ENCODE measurements around the gene CD6. TPM values are rescaled to one million over a fixed set of nuclear protein-coding genes. Genes with fewer than 3 reads are reported as not detected.

CD6 gene
- total and polyA plus RNA-seq, 10 of the 15 experiments (the other 5 are each of a cell fraction or from before 2014, with no cell fraction given), result 0.37 to 17.6 (median 6.2) TPM

DNA sequence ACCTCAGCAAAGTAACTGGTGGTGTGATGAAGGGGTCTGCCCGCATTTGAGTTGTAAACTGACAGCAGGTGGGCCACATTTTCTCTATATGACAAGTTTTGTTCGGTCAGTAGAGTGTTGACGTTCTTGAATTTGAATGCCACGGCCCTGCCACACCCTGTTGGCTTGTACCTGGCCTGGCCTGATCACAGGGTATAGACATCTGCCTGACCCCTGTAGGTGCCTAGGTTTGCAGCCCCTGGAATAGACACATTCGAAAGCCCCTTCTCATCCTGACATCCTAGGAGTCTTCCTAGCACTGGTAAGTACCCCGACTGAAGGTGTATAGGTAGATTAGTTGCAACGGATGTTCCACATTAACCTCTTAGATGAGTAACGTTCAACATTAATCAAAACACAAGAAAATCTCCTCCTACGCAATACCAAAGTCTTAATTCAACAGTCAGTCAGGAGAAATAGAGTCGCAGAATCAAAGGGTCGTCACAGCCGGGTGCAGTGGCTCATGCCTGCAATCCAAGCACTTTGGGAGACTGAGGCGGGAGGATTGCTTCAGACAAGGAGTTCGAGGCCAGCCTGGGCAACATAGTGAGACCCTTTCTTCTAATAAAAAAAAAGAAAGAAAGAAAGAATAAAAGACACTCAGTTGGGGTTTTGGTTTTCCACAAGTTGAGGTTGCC lies 87.2 kb downstream of the CD6 start:
- no peaks in the 10 kb centered on the region for H3K9me3 ChIP-seq (replicated peaks; ENCODE audit: control insufficient read depth, insufficient read depth, low read length)
- no peak for DNase-seq (ENCODE audit: low read depth, low spot score)
- SMC1A ChIA-PET (ENCODE audit: uncharacterized antibody, unreplicated experiment), result interaction anchor here (9.1 kb wide), 1 partner anchor 16 kb away, joined by 98 read pairs; no protein-coding TSS in a partner anchor
- H4K20me1 ChIP-seq (ENCODE audit: control insufficient read depth, insufficient read depth), result no peaks in the 10 kb centered on the region
- H3K27me3 ChIP-seq (replicated peaks in 1 of 2; ENCODE audit: control insufficient read depth in 2 of 2, insufficient read depth in 2 of 2, low read length in 1 of 2), result no peaks in the 10 kb centered on the region
- no peaks in the 10 kb centered on the region for H3K79me2 ChIP-seq (ENCODE audit: control insufficient read depth, insufficient read depth, low read length)
- peaks cover 22% of the 10 kb centered on the region for H3K4me1 ChIP-seq (ENCODE audit: control insufficient read depth, insufficient read depth, low read length)
- no TSS peak for BruUV-seq (replicated peaks)
- TF ChIP-seq LARP7 (IDR thresholded peaks at IDR 0.05) (no peak), KLF5 (IDR thresholded peaks at IDR 0.05; ENCODE audit: partially characterized antibody) (no peak), POU2F2 (IDR thresholded peaks at IDR 0.05; ENCODE audit: borderline replicate concordance, low read depth, low read length) (no peak), KDM1A (IDR thresholded peaks at IDR 0.05; ENCODE audit: borderline replicate concordance) (no peak), MEF2A (IDR thresholded peaks at IDR 0.05; ENCODE audit: insufficient read depth, low read depth, low read length) (no peak), ETV6 (conservative IDR thresholded peaks at IDR 0.05 in 1 of 2, IDR thresholded peaks at IDR 0.05 in 1 of 2; ENCODE audit: borderline replicate concordance in 1 of 2, low read depth in 1 of 2) (no peak)
- TF ChIP-seq, protein P1, sequence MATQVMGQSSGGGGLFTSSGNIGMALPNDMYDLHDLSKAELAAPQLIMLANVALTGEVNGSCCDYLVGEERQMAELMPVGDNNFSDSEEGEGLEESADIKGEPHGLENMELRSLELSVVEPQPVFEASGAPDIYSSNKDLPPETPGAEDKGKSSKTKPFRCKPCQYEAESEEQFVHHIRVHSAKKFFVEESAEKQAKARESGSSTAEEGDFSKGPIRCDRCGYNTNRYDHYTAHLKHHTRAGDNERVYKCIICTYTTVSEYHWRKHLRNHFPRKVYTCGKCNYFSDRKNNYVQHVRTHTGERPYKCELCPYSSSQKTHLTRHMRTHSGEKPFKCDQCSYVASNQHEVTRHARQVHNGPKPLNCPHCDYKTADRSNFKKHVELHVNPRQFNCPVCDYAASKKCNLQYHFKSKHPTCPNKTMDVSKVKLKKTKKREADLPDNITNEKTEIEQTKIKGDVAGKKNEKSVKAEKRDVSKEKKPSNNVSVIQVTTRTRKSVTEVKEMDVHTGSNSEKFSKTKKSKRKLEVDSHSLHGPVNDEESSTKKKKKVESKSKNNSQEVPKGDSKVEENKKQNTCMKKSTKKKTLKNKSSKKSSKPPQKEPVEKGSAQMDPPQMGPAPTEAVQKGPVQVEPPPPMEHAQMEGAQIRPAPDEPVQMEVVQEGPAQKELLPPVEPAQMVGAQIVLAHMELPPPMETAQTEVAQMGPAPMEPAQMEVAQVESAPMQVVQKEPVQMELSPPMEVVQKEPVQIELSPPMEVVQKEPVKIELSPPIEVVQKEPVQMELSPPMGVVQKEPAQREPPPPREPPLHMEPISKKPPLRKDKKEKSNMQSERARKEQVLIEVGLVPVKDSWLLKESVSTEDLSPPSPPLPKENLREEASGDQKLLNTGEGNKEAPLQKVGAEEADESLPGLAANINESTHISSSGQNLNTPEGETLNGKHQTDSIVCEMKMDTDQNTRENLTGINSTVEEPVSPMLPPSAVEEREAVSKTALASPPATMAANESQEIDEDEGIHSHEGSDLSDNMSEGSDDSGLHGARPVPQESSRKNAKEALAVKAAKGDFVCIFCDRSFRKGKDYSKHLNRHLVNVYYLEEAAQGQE (IDR thresholded peaks at IDR 0.05; ENCODE audit: low read depth, low read length), result no peak
- TF ChIP-seq, protein P2, sequence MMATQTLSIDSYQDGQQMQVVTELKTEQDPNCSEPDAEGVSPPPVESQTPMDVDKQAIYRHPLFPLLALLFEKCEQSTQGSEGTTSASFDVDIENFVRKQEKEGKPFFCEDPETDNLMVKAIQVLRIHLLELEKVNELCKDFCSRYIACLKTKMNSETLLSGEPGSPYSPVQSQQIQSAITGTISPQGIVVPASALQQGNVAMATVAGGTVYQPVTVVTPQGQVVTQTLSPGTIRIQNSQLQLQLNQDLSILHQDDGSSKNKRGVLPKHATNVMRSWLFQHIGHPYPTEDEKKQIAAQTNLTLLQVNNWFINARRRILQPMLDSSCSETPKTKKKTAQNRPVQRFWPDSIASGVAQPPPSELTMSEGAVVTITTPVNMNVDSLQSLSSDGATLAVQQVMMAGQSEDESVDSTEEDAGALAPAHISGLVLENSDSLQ (IDR thresholded peaks at IDR 0.05), result no peak
- H3K36me3 ChIP-seq (ENCODE audit: control insufficient read depth in 2 of 2, insufficient read depth in 2 of 2, low read length in 1 of 2), result no peaks in the 10 kb centered on the region
- CTCF ChIA-PET, result interaction anchor here (0.6 kb wide), 1 partner anchor 425 kb away, joined by 3 read pairs; no protein-coding TSS in a partner anchor
- no peak for ATAC-seq
- H3K4me2 ChIP-seq (ENCODE audit: control insufficient read depth, insufficient read depth), result no peak overlapping the region
- H3K9ac ChIP-seq (ENCODE audit: control insufficient read depth, insufficient read depth, low read length), result no peak overlapping the region
- RAD21 ChIA-PET (ENCODE audit: unreplicated experiment), result no interaction called here
- H2AFZ ChIP-seq (ENCODE audit: control insufficient read depth, low read depth, low read length), result no peak overlapping the region
- FAIRE-seq, result no peak
- WGBS (ENCODE audit: insufficient coverage, insufficient replicate concordance, low lambda C conversion rate, missing lambda C conversion rate), result 68% methylated on average over 14 of the region's 14 CpGs
- POLR2A ChIA-PET, result no interaction called here
- no peak overlapping the region for H3K4me3 ChIP-seq
- in situ Hi-C loops (cut with MboI), result no loop called here
- no peak overlapping the region for H3K27ac ChIP-seq (ENCODE audit: control insufficient read depth, insufficient read depth)
- intact Hi-C loops (cut with micrococcal nuclease; ENCODE audit: unreplicated experiment), result no loop called here
